HCT116 (cell line): ENCODE data around the gene SCN1A. TPM values are rescaled to one million over a fixed set of nuclear protein-coding genes. Genes with fewer than 3 reads are reported as not detected.

Source experiments
- ATAC-seq: fragments of 200-7000 bp; cut with Tn5 transposase; 2 replicates; pipeline ENCODE4 v1.9.1; 2020; ENCODE audit warnings: mild to moderate bottlenecking, moderate library complexity
- BruUV-seq: library from RNA; stranded (reverse); fragments of 400-500 nt; replicated peaks from 2 replicates; lab custom pipeline; 2021; lab: Mats Ljungman, UMichigan
- CTCF ChIA-PET: fragments of 300-600 bp; sonication (Branson Sonifier 250); formaldehyde crosslinking; loops from one replicate; lab custom pipeline; 2021; ENCODE audit warnings: antibody characterized with exemption; lab: Charles Lee
- POLR2A ChIA-PET: fragments of 300-600, 350-600 bp; sonication (Branson Sonifier 250); formaldehyde crosslinking; loops from one replicate; lab custom pipeline; 2021; ENCODE audit warnings: antibody characterized with exemption; lab: Charles Lee
- RAD21 ChIA-PET, 2 experiments: fragments of 300-600 bp; sonication (Branson Sonifier 250); formaldehyde crosslinking; loops; one replicate each; lab custom pipeline; 2023; ENCODE audit warnings: low total read pairs in 2 of 2; ENCODE audit not compliant: uncharacterized antibody in 2 of 2, unreplicated experiment in 2 of 2, low non-redundant PET in 1 of 2; lab: Charles Lee
- DNase-seq: peaks from one replicate; pipeline ENCODE4 v3.0.0-alpha.2; 2010; ENCODE audit warnings: low read depth, low spot score
- H2AFZ ChIP-seq: fragments of 200-600 bp; shearing (Covaris generic), sonication (generic); 2 replicates; pipeline ENCODE4 v1.6.1; 2017; ENCODE audit warnings: low read depth, mixed run types, mixed read lengths, antibody characterized with exemption, low read length; ENCODE audit not compliant: poor library complexity, severe bottlenecking
- H3K27ac ChIP-seq: 2 replicates; pipeline ENCODE4 v1.5.1; 2012; ENCODE audit warnings: low read depth, low read length
- H3K27me3 ChIP-seq: fragments of 200-600 bp; sonication (generic); 2 replicates; pipeline ENCODE4 v1.6.1; 2016; ENCODE audit warnings: mixed run types, low read length, mixed read lengths; ENCODE audit not compliant: insufficient read depth
- H3K36me3 ChIP-seq, 2 experiments: fragments of 200-500 bp in 1 of 2; fragments of 200-600 bp in 1 of 2; sonication (Bioruptor generic) in 1 of 2; sonication (generic) in 1 of 2; 2 replicates each; pipeline versions ENCODE4 v1.5.1 to v1.6.1; 2014 to 2016; ENCODE audit warnings: low read length in 2 of 2, inconsistent platforms in 1 of 2, mixed read lengths in 1 of 2, mixed run types in 1 of 2; ENCODE audit not compliant: insufficient read depth in 2 of 2, control insufficient read depth in 1 of 2
- H3K4me1 ChIP-seq, 2 experiments: fragments of 200-600 bp in 1 of 2; sonication (generic) in 1 of 2; 2 replicates each; pipeline versions ENCODE4 v1.5.1 to v1.6.1; 2012 to 2017; ENCODE audit warnings: low read length in 2 of 2, inconsistent platforms in 1 of 2, mild to moderate bottlenecking in 1 of 2, mixed read lengths in 1 of 2, mixed run types in 1 of 2, moderate library complexity in 1 of 2; ENCODE audit not compliant: insufficient read depth in 2 of 2, control insufficient read depth in 1 of 2
- H3K4me2 ChIP-seq: fragments of 200-600 bp; sonication (generic); 2 replicates; pipeline ENCODE4 v1.6.1; 2017; ENCODE audit warnings: mixed run types, low read length, mixed read lengths
- H3K4me3 ChIP-seq, 2 experiments: fragments of 200-600 bp in 1 of 2; sonication (generic) in 1 of 2; replicated peaks in 1 of 2; 2 replicates each; pipeline ENCODE4 v1.5.1; 2011 to 2016; ENCODE audit warnings: low read length in 2 of 2, control low read depth in 1 of 2, low read depth in 1 of 2, mild to moderate bottlenecking in 1 of 2, mixed read lengths in 1 of 2, mixed run types in 1 of 2
- H3K79me2 ChIP-seq: fragments of 200-600 bp; sonication (generic); 2 replicates; pipeline ENCODE4 v1.6.1; 2017; ENCODE audit warnings: mild to moderate bottlenecking, mixed run types, low read length, moderate library complexity, mixed read lengths; ENCODE audit not compliant: insufficient read depth
- H3K9ac ChIP-seq: fragments of 200-600 bp; sonication (generic); 2 replicates; pipeline ENCODE4 v1.6.1; 2016; ENCODE audit warnings: low read length, mixed read lengths
- H3K9me2 ChIP-seq: fragments of 200-600 bp; sonication (generic), shearing (Covaris generic); 2 replicates; pipeline ENCODE4 v1.6.1; 2017; ENCODE audit warnings: mixed run types, mild to moderate bottlenecking, moderate library complexity; ENCODE audit not compliant: insufficient read depth
- H3K9me3 ChIP-seq, 2 experiments: fragments of 200-500 bp in 1 of 2; fragments of 200-600 bp in 1 of 2; sonication (Bioruptor generic) in 1 of 2; sonication (generic) in 1 of 2; 2 replicates each; pipeline ENCODE4 v1.6.1; 2014 to 2017; ENCODE audit warnings: low read length in 2 of 2, mixed read lengths in 2 of 2, inconsistent platforms in 1 of 2, low read depth in 1 of 2, mild to moderate bottlenecking in 1 of 2, mixed run types in 1 of 2, moderate library complexity in 1 of 2; ENCODE audit not compliant: control insufficient read depth in 1 of 2, insufficient read depth in 1 of 2
- H4K20me1 ChIP-seq: fragments of 200-600 bp; sonication (generic), shearing (Covaris generic); 2 replicates; pipeline ENCODE4 v1.6.1; 2017; ENCODE audit warnings: mixed run types, mild to moderate bottlenecking, moderate library complexity; ENCODE audit not compliant: insufficient read depth
- CEBPB ChIP-seq: IDR thresholded peaks from 2 replicates; pipeline ENCODE4 v1.6.1; 2012; ENCODE audit warnings: low read depth
- EGR1 ChIP-seq: IDR thresholded peaks from 2 replicates; pipeline ENCODE4 v1.6.1; 2012; ENCODE audit warnings: low read depth
- ELF1 ChIP-seq: IDR thresholded peaks from 2 replicates; pipeline ENCODE4 v1.6.1; 2012; ENCODE audit warnings: low read depth, borderline replicate concordance
- EZH2 ChIP-seq: fragments of 200-600 bp; sonication (generic); IDR thresholded peaks from 2 replicates; pipeline ENCODE4 v1.6.1; 2017; ENCODE audit warnings: antibody characterized with exemption, mixed run types
- REST ChIP-seq: IDR thresholded peaks from 2 replicates; pipeline ENCODE4 v1.6.1; 2012; ENCODE audit warnings: low read depth
- SP1 ChIP-seq: IDR thresholded peaks from 2 replicates; pipeline ENCODE4 v1.6.1; 2012; ENCODE audit warnings: low read depth
- SRF ChIP-seq: IDR thresholded peaks from 2 replicates; pipeline ENCODE4 v1.6.1; 2012; ENCODE audit warnings: low read depth
- YY1 ChIP-seq: IDR thresholded peaks from 2 replicates; pipeline ENCODE4 v1.6.1; 2011; ENCODE audit warnings: low read length, low read depth, moderate library complexity, mild to moderate bottlenecking; ENCODE audit not compliant: insufficient replicate concordance; ENCODE audit errors: extremely low read depth
- ZNF274 ChIP-seq: fragments of 200-500 bp; sonication (Bioruptor generic); IDR thresholded peaks from 2 replicates; pipeline ENCODE4 v1.6.1; 2014; ENCODE audit warnings: mild to moderate bottlenecking, low read depth, low read length, inconsistent platforms
- intact Hi-C: fragments of 100-400 bp; cut with micrococcal nuclease; formaldehyde crosslinking; loops from 2 replicates; pipeline ENCODE4 v1.10.0; 2022
- total RNA-seq: library from RNA; stranded (reverse); gene quantifications from one replicate; pipeline ENCODE4 v1.2.1, GENCODE V29; 2021; ENCODE audit not compliant: unreplicated experiment
- TF ChIP-seq, protein P1 (sequence below): IDR thresholded peaks from 2 replicates; pipeline ENCODE4 v1.6.1; 2012
- TF ChIP-seq, protein P2 (sequence below), 3 experiments: fragments of 200-600 bp in 1 of 3; sonication (generic) in 1 of 3; IDR thresholded peaks in 2 of 3; conservative IDR thresholded peaks in 1 of 3; 2 replicates each; pipeline ENCODE4 v1.5.1; 2012 to 2017; ENCODE audit warnings: low read depth in 2 of 3, low read length in 2 of 3, antibody characterized with exemption in 1 of 3, borderline replicate concordance in 1 of 3, control low read depth in 1 of 3, mild to moderate bottlenecking in 1 of 3, mixed read lengths in 1 of 3, mixed run types in 1 of 3, moderate library complexity in 1 of 3; ENCODE audit not compliant: insufficient read depth in 1 of 3

Gene SCN1A
- total RNA-seq, 1 experiment from 2014 or later: not detected

DNA sequence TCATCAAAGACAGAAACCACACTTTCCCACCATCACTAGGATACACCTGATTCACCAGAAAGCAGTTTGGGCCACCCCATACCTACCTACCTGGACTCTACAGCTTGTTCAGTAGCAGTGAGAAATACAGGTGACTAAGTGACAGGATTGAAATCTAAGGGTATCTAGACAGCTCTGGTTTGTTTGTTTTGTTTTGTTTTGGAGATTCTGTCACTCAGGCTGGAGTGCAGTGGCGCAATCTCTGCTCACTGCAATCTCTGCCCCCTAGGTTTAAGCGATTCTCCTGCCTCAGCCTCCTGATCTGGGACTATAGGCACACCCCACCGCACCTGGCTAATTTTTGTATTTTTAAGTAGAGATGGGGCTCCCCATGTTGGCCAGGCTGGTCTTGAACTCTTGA, 177.4 kb downstream of the SCN1A start:
- Histone ChIP-seq H3K4me1 (peaks cover 0 to 15% of the 10 kb centered on the region in 2 experiments; a peak in 2 of 4 replicates), H3K27me3 (no peaks in the 10 kb centered on the region)
- POLR2A ChIA-PET: no interaction called here
- TF ChIP-seq CEBPB (no peak), ELF1 (no peak), SP1 (no peak), EGR1 (no peak), YY1 (no peak), SRF (no peak), REST (no peak), ZNF274 (no peak), EZH2 (no peak)
- TF ChIP-seq, protein P1, sequence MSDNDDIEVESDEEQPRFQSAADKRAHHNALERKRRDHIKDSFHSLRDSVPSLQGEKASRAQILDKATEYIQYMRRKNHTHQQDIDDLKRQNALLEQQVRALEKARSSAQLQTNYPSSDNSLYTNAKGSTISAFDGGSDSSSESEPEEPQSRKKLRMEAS: no peak
- TF ChIP-seq, protein P2, sequence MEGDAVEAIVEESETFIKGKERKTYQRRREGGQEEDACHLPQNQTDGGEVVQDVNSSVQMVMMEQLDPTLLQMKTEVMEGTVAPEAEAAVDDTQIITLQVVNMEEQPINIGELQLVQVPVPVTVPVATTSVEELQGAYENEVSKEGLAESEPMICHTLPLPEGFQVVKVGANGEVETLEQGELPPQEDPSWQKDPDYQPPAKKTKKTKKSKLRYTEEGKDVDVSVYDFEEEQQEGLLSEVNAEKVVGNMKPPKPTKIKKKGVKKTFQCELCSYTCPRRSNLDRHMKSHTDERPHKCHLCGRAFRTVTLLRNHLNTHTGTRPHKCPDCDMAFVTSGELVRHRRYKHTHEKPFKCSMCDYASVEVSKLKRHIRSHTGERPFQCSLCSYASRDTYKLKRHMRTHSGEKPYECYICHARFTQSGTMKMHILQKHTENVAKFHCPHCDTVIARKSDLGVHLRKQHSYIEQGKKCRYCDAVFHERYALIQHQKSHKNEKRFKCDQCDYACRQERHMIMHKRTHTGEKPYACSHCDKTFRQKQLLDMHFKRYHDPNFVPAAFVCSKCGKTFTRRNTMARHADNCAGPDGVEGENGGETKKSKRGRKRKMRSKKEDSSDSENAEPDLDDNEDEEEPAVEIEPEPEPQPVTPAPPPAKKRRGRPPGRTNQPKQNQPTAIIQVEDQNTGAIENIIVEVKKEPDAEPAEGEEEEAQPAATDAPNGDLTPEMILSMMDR (IDR thresholded peaks at IDR 0.05 in 2 of 3, conservative IDR thresholded peaks at IDR 0.05 in 1 of 3; ENCODE audit: borderline replicate concordance in 1 of 3, insufficient read depth in 1 of 3, low read depth in 2 of 3, low read length in 2 of 3): no peak
- TF ChIP-seq, all 23 proteins: peak for 0
- Histone ChIP-seq H4K20me1 (no peaks in the 10 kb centered on the region; the same call in 1 of the 2 replicates), H3K4me2 (no peak overlapping the region), H3K9me2 (no peaks in the 10 kb centered on the region), H3K4me3 (no peak overlapping the region), H2AFZ (no peak overlapping the region), H3K9me3 (no peaks in the 10 kb centered on the region), H3K79me2 (peaks cover 26% of the 10 kb centered on the region), H3K27ac (no peak overlapping the region), H3K9ac (no peak overlapping the region), H3K36me3 (no peaks in the 10 kb centered on the region; a peak in 1 of 4 replicates)
- ChIA-PET CTCF (no interaction called here), RAD21 (no interaction called here)
- no peak for ATAC-seq
- no TSS peak for BruUV-seq
- DNase-seq: no peak
- intact Hi-C loops: loop anchor here (5.0 kb wide), 2 partner anchors 158 to 467 kb away; partner anchors contain the start of gene GALNT3
